T-helper 22 cell (primary cell): ENCODE data around the gene NFATC2.
A peak's percentile ranks its signal among the peaks of the same experiment; 100 is the strongest.

Source experiments
- DNase-seq: peaks from one replicate; pipeline ENCODE4 v3.0.0-alpha.2; 2020; ENCODE audit warnings: low read depth

Gene NFATC2

DNA sequence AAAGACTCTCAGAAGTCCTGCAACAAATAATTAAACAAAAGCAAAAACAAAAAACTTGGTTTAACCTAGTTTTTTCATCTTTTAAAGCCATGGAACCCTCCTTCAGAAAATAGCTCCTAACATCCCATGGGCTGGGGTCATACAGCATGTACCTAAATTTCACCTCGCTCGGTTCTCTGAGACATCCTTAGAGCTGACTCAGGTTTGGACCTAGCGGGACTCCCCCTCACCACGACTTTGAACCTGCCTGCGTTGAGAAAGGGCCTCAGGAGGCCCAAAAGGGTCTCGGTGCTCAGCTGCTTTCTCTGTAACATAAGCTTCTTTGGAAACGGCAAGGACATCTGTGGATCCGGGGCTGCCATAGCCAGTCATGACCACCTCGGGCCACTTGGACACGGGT lies 112.8 kb downstream of the NFATC2 start:
- DNase-seq, result no peak

DNA sequence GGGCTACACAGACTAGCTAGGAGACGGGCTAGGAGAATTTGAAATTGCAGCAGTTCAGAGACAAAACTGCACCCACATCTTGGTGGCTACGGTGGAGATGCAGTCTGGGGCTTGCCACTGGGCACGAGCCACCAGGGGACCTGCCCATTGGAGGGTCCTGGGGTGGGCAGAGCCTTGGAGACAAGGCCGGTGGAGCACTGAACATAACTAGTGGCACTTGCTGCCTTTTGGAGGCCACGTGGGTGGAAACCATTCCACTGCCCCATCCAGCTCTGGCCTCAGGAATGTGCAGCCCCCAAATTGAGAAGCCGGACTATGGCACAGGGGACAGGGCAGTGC lies 113.4 kb downstream of the NFATC2 start:
- no peak for DNase-seq

DNA sequence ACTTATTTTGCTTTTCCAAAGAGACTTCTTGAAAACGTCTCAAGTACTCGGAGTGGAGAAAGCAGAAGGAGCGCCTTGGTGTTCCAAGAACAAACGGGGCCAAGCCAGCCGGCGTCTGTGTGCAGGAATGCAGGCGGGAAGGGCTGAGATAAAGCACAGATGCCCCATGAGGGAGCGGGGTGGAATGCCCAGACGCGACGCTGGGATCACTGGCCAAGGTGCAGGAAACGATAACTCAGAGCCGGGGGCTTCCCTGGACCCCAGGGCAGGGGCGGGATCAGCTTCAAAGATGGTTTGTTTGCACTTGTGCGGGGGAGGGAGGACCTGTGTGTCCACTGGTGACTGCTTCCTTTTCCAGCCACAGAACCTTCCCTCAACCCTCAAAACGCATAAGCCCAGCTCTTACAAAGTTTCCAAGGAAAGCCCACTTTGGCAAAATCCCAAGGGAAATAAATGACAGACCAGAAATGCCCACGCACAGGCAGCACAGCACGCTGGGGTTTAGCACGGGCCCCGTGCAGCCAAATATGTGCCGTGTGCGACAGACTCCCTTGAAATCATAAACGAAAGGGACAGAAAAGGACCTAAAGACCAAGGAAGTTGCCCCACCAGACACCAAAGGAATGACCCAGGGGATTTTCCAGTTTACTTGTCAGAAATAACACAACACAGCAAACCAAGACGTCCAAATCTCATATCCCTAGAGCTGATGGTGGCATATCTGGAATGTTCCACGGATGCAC lies 113.9 kb downstream of the NFATC2 start:
- no peak for DNase-seq

DNA sequence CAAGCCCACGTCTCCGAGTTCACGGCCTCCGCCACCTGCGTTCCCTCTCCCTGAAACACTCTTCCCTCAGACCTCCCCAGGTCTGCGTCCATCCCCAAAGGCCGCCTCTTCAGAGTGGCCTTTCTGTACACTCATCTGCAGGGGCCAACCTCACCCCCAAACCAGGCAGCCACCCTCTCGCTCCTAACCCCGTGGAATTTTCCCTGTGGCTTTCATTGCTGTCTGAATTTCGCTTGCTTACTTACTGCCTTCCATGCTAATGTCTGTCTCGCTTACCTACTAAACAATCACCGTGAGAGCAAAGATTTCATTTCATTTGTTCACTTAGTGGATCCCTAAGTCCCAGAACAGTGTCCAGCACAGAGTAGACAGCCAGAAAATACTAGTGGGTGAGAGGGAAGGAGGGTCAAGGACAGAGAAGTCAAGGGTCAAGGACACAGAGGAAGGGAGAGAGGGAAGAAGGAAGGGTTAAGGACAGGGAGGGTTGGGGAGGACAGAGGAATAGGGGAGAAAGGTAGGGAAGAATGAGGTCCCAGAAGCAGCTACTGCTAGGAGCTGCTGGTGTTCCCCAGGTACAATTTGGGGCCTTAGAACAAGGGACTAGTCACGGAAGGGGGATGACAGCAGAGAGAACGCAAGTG lies 114.7 kb downstream of the NFATC2 start:
- no peak for DNase-seq

DNA sequence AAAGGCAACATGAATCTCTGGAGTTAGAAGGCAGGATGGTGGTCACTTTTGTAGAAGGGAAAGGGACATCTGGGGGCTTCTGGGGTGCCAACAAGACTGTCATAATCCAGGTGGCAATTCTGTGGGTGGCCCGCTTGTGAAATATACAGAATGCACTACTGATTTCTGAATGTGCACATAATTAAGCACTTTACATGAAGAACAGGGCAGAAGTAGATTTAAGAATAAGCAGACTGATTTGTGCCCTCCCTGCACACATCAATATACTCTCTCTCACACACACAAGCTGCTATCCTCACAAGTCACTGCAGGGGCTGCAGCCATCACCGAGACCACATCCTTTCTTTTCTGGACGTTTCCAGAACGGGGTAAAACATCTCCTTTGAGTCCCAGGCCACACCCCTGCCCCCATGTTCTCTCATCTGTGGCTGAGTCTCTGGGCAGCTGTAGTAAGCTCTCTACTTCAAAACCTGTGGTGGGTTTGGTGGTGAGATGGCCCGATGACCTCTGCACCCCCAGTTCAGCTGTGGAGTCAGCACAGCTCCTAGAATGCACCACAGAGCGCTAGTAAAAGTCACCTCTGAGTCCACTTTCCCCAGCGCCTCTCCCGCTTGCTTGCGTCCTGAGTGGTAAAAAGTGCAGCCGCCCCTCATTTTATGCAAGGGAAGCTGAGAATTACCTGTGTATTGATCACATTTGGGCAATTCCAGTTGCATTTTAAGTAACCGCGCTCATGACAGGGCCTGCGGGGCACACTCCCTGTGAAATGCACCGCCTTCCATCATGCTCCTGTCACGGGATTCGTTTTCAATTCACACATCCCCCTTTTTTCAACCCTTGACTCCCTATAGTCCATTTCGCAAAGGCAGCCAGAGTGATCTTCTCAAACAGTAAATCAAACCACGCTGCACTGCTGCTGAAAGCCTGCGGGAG lies 115.5 kb downstream of the NFATC2 start:
- no peak for DNase-seq

DNA sequence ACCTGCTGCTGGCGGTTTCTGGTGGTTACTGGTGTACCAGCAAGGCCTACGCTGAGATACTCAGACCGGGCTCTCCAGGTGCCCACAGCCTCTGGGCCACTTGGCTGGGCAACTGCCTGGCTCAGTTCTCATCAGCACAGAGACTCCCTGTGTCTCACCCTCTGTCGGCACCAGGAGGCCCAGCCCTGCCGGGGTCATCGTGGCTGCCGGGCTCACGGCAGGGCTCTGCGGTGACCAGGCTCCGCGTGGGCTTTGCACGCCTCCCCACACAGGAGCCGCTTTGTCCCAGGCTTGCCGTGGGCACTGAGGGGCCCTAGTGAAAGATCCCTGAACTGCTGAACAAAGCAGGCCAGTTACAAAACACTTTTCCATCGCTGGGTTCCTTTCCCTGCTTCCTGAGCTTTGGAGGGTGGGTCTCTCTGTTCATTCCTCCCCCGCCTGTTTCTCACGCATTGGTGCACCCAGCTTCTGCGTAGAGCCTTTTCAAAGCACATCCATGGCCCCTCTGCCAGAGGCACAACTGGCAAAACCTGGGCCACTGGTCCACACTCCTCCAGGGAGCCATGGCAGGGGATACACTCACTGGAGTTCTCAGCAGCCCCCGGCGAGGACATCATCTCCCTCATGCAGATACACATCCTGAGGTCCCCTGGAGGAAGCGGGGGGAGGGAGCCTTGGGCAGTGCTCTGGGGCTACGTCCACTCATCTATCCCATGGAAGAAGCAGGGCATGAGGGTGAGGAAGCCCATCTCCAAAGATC lies 117.0 kb downstream of the NFATC2 start:
- DNase-seq, result no peak

DNA sequence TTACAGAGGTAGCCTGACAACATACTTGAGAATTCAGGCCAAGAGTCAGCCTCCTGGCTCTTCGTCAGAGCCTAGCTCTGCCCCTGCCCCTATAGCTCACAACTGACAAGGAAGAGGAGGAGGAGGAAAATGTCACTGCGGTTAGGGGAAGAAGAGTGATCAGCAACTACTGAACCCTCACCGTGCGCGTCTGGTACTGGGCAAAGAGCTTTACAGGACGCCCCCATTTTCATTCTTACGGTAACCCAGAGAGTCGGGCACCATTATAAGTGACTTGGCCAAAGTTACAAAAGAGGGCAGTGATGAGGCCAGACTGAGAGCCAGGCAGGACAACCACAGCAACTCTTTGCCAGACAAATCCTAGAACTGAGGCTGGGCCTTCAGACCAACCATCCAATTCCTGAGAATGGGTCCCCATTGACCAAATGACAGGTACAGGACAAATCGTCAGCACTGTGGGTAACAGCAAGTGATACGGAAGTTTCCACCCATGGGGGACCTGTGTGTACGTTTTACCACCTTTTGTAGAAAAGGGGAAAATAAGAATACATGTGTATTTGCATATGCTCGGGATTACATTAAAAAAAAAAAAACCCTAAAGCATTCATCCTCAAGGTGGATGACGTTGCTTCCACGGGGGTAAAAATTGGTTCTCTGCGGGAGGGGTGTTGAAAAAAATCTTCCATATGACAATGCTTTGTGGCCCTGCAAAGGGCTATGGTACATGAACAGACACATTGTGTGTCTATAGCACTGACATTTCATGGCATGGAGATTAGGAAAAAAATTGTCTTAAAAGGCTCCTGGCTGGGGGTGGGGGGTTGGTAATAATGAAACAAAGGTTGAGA lies 118.0 kb downstream of the NFATC2 start:
- DNase-seq, result no peak

DNA sequence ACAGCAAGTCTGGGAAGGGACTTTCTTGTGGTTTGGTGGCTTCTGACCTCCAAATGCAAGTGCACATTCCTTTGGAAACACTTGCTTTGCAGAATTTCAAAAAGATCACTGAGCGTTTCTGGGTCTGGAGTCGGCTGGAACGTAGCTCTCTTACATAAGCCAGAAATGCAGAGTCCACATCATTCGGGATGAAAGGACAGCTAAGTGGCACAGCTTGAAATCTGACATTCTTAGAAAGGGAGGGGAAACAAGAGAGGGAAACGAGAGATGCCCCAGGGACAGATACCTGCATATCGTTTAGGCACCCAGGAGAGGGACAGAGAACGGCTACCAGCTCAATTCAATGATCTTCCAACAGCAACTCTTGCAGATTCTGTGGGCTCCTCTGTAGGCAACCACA lies 118.7 kb downstream of the NFATC2 start:
- no peak for DNase-seq

DNA sequence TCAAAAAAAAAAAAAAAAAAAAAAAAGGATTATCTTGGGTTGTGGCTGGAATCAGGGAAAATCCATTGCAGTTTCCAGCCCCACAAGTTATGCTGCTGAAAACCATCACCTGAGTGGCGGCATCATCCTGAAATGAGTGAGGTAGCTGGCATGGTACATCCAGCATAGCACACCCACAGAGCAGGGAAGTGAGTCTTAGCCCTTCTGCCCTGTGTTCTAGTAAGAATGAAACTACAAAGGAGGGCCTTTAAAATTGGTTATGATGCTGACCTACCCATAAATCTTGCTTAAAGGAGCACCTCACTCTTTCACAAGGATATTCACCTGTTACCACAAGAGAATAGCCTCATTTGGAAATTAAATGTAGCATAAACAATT lies 119.2 kb downstream of the NFATC2 start:
- no peak for DNase-seq

DNA sequence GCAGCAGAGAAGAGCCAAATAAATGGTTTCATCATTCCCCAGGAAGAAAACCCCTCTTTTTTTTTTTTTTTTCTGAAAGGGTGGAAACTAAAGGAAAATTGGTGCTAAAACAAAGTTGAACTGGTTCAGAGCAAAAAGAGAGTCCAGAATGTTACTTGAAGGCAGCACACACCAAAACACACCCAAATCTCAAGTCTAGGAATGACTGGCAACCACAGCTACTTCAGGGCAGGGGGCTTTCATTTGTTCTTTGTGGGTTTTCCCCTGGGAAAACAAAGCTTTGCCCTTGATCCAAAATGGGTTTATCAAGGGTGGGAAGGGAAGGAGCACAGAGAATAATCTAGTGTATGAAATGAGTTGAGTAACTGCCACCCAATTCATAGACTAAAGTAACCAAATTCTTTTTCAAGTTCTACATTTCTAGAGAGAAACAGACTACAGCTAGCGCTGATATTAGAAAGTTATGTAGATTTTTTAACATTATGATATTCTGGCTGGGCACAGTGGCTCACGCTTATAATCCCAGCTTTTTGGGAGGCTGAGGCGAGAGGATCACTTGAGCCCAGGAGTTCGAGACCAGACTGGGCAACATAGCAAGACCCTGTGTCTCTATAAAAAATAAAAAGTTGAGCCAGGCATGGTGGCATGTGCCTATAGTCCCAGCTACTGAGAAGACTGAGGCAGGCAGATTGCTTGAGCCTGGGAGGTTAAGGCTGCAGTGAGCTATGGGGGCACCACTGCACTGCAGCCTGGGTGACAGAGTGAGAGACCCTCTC lies 119.8 kb downstream of the NFATC2 start:
- no peak for DNase-seq

DNA sequence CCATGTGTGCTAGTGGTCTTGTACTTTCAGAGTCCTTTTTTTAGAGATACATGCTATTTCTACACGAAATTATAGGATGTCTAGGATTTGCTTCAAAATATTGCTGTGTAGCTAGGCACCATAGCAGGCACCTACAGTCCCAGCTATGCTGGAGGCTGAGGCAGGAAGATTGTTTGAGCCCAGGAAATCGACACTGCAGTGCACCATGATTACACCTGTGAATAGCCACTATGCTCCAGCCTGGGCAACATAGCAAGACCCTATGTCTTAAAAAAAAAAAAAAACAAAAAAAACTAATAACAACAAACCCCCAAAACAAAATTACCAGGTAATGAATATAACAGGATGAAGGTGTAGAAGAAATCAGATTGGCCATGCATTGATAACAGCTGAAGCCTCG lies 121.7 kb downstream of the NFATC2 start:
- DNase-seq, result no peak

DNA sequence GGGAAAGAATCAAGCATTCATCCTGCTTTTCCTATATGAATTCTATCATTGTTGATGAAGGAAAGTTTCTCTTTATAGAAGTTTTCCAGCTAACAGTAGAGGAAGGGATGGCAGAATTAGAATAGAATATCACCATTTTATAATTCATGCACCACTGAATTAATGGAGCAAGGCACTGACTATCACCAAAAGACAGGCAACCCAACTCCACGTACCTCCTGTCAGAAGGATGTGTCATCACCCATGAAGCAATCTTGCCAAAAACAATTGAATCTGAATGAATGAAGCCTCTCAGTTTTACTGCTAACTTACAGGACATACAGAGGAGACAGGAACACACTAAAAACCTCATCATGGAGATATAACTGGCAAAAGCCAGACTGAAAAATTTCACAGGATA lies 122.4 kb downstream of the NFATC2 start:
- DNase-seq, result no peak

DNA sequence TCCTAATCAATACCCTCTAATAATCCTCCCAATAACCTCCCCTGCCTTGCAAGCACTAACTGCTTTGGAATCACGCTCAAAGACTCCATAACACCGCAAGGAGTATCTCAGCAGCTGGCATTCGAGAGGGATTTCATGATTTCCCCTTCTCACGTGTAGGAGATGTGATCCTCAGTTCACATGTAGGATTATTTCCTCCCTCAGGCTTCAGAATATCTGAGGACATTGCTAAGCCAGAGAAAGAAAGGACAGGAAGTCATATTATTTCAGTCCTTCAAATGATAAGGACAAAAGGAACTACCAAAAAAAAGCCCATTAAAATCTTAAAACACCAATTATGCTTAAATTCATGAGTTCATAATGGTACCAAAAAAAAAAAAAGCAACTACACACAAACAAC lies 122.9 kb downstream of the NFATC2 start:
- no peak for DNase-seq

DNA sequence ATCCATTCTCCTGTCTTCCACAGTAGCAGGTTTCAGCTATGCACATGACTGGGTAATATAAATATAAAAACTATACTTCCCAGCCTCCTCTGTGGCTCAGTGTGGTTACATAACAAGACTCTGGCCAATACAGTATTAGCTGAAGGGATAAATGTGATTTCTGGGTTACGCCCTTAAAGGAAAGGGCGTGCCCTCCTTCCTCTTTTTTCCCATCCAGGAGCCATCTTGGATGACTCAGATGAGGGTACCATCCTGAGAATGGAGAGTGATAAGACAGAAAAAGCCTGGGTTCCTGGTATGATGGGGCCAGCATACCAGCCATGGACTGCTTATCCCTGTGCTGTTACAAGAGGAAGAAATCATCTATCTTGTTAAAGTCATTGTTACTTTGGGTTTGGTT lies 123.3 kb downstream of the NFATC2 start:
- no peak for DNase-seq

DNA sequence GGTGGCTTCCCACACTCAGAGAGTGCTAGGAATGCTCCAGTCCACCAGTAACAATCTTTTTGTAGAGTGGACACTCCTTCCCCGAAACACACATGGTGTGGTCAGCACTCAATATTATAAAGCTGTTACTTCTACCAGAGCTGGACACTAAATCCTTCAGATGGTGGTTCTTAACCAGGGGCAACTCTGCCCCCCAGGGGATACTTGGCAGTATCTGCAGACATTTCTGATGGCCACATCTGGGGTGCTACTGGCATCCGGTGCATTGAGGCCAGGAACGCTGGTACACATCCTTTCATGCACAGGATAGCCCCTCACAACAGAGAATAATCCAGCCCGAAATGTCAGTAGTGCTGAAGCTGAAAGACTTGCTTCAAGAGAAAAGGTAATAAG lies 124.4 kb downstream of the NFATC2 start:
- DNase-seq, result no peak

DNA sequence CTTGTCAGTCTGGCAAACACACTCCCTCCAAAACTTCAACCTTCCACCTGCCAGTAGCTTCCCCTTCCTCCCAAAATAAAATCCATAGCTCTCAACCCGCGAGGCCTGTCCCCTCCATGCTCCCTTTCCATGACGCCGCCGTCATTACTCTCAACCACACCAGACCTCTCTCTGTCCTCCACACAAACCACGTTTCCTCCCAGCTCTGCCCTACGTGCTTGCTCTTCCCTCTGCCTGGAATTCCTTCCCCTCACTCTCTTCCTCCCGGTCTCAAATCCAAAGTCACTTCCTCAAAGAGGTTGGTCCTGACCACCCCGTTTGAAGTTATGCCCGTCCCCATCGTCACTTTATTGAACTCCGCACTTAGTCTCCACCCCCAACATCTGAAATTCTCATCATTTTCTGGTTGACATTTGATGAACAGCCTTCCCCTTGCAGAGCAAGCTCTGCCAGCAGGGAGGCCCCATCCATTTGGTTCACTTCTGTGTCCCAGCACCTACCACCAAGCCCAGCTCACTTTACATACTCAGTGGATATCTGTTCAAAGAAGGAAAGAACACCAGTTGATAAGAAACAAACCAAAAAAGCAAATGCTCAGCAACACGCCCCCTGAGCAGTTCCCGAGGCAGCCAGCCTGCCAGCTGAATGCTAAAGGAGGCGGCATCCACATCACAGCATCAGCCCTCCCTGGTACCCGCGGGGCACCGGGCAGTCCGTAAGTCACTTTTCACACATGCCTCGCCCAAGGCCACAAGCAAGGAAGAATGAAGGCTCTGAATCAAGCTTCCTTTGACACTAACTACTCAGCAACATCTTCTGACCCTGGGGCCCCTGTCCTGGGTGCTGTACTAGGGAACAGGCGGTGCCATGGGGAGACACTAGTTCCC lies 125.0 kb downstream of the NFATC2 start:
- no peak for DNase-seq

DNA sequence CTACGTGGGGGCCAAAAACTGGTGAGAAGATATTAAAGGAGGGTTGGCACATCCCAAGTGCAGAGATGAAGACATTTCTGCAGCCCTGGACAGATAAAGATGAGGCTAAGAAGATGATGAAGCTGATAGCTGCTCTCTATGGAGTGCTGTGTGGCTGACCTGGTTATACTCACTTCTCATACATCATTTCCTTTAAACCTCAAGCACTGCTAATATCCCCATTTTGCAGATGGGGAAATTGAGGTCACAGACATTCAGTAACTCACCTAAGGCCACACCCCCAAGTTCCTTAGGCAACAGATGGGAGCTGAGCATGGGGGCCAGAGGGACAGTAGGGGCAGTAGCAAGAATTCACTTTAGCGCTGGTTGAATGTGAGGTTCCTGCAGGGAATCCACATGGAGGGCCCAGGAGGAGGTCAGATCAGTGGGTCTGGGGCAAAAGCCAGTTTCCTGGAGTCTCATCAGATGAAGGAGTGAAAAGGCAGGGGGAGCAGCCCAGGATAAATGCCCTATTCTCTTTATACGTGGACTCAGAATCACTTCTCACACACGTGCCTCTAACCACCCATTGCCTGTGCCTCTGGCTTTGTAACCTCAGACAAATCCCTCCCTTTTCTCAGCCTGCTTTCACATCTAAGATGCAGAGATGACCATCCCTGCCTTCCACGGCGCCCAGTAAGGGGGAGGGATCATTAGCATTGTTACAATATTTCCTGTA lies 125.8 kb downstream of the NFATC2 start:
- peak; percentile 33 for DNase-seq

DNA sequence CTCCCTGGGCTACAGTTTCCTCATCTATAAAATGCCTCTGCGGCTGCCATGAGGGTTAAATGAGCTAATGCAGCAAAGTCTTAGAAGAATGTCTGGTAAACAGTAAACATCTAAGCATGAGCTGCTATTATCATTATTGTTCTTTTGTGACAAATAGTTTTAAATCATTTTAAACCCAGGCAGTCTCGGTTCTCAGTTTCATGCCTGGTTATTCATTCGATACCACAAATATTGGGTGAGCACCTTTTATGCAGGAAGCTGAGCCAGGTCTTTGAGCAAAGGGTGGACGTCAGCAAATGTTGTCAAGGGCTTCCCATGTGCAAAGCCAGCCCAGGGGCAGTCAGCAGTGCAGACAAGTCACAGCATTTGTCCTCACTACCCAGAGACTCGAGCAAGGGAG lies 128.7 kb downstream of the NFATC2 start:
- peak; percentile 49 for DNase-seq

DNA sequence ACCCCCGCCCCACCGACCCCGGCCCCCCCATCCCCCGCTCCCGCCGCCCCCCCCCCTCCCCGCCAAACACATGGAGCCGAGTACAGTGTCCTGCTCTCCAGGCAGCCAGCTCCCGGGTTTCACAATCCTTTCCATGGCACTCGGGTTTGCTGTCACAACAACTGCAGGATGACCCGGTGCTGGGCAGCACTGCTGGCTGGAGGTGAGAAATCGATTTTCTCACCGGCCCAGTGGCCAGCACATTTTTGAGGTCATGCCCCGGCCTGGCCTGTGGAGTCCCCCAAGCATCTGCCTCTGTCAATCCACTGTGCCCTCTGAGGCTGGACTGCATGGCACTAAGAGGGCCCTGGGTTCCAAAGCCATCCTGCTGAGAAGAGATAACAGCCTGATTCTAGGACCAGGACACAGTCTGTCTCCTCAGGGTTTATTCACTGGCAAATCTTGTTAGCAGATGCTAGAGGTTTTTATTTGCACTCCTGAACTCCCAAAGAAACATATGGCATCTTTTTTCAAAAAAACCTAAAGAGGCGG lies 129.5 kb downstream of the NFATC2 start:
- DNase-seq, result no peak
